Prostate gland (tissue), 2 donors: ENCODE results near the gene ALDH1B1.
"Not testable (repeated sequence)": the region's sequence is repeated elsewhere in the genome, so short reads cannot be mapped to it uniquely, and the experiment has no call there.

Experiments
- CTCF ChIP-seq, 4 experiments: fragments of 200-600 bp in 2 of 4; fragments of 450-650 bp in 2 of 4; sonication (generic) in 2 of 4; IDR thresholded peaks; 1 replicate in 3 of 4; 2 replicates in 1 of 4; pipeline ENCODE4 v1.5.1; 2016 to 2019; ENCODE audit warnings: antibody characterized with exemption in 4 of 4, mild to moderate bottlenecking in 2 of 4, moderate library complexity in 2 of 4
- POLR2A ChIP-seq: fragments of 450-650 bp; IDR thresholded peaks from one replicate; pipeline ENCODE4 v1.6.1; 2016; ENCODE audit warnings: antibody characterized with exemption, mild to moderate bottlenecking
- POLR2AphosphoS5 ChIP-seq: sonication (generic); formaldehyde crosslinking; IDR thresholded peaks from one replicate; pipeline ENCODE4 v1.6.1; 2017; ENCODE audit warnings: antibody characterized with exemption

DNA sequence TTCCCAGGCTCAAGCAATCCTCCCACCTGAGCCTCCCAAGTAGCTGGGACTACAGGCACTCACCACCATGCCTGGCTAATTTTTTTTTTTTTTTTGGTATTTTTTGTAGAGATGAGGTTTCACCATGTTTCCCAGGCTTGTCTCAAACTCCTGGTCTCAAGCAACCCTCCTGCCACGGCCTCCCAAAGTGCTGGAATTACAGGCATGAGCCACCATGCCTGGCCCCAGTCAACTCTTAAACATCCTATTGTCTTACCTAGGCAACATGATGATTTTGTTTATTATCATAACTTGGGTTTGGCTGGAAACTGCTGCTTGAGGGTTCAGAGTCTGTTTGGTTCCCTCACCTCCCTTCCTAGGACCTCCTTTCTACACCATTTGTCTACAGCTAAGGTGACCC is 6.7 kb downstream of the ALDH1B1 start:
- not testable (repeated sequence) for TF ChIP-seq CTCF (IDR thresholded peaks at IDR 0.05); POLR2A; POLR2AphosphoS5
